Measurements from ENCODE around the gene NID1. TPM values are rescaled to one million over a fixed set of nuclear protein-coding genes. Genes with fewer than 3 reads are reported as not detected.

NID1 gene
- polyA plus RNA-seq, 1 donor (not counting 4 experiments of a cell fraction or from before 2014, with no cell fraction given): 1.8 TPM

- Histone ChIP-seq H4K20me1 (ENCODE audit: control insufficient read depth, extremely low read depth, insufficient read depth, low read length) (no peaks in the 10 kb centered on the region), H2AFZ (ENCODE audit: control insufficient read depth, low read length) (peak overlapping the region; percentile 80), H3K9ac (ENCODE audit: control insufficient read depth, extremely low read depth, insufficient read depth, low read length) (peak overlapping the region; percentile 67), H3K27me3 (ENCODE audit: control insufficient read depth, extremely low read depth, insufficient read depth, low read length) (no peaks in the 10 kb centered on the region), H3K4me2 (ENCODE audit: control insufficient read depth, extremely low read depth, insufficient read depth, low read depth, low read length) (peak overlapping the region; percentile 86), H3K9me3 (ENCODE audit: control insufficient read depth, low read depth, low read length) (no peaks in the 10 kb centered on the region), H3K9me1 (ENCODE audit: control insufficient read depth, extremely low read depth, insufficient read depth, low read length) (no peaks in the 10 kb centered on the region), H3K79me2 (ENCODE audit: control insufficient read depth, insufficient read depth, low read length) (no peaks in the 10 kb centered on the region), H3K4me3 (ENCODE audit: control insufficient read depth in 2 of 3, extremely low read depth in 1 of 3, insufficient read depth in 2 of 3, low read depth in 1 of 3, low read length in 3 of 3) (peak overlapping the region in 2 of 3 experiments; percentile 39 to 44), H3K36me3 (ENCODE audit: control insufficient read depth in 2 of 2, extremely low read depth in 1 of 2, insufficient read depth in 2 of 2, low read length in 2 of 2) (no peaks in the 10 kb centered on the region), H3K27ac (ENCODE audit: control insufficient read depth, insufficient read depth, low read length) (peak overlapping the region; percentile 85), H3K4me1 (ENCODE audit: control insufficient read depth, extremely low read depth, insufficient read depth, low read length) (peaks cover 63% of the 10 kb centered on the region)
- FAIRE-seq: peak; percentile 91
- DNase-seq (ENCODE audit: low read depth, low spot score): no peak
- dilution Hi-C loops (cut with MboI; ENCODE audit: extremely low pct_ligation_motif_present, low sequenced_read_pairs): no loop called here
- TF ChIP-seq, protein P1, sequence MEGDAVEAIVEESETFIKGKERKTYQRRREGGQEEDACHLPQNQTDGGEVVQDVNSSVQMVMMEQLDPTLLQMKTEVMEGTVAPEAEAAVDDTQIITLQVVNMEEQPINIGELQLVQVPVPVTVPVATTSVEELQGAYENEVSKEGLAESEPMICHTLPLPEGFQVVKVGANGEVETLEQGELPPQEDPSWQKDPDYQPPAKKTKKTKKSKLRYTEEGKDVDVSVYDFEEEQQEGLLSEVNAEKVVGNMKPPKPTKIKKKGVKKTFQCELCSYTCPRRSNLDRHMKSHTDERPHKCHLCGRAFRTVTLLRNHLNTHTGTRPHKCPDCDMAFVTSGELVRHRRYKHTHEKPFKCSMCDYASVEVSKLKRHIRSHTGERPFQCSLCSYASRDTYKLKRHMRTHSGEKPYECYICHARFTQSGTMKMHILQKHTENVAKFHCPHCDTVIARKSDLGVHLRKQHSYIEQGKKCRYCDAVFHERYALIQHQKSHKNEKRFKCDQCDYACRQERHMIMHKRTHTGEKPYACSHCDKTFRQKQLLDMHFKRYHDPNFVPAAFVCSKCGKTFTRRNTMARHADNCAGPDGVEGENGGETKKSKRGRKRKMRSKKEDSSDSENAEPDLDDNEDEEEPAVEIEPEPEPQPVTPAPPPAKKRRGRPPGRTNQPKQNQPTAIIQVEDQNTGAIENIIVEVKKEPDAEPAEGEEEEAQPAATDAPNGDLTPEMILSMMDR (optimal IDR thresholded peaks at IDR 0.05 in 1 of 3, IDR thresholded peaks at IDR 0.05 in 1 of 3, conservative IDR thresholded peaks at IDR 0.05 in 1 of 3; ENCODE audit: extremely low read depth in 1 of 3, insufficient read depth in 2 of 3, low read length in 3 of 3): peak; percentile 31 to 42 (median 38)
- no peak for TF ChIP-seq EZH2 (IDR thresholded peaks at IDR 0.05; ENCODE audit: low read length)
Observed at GRCh38 chr1:235933017-235933765, 131.7 kb downstream of the NID1 start.

DNA sequence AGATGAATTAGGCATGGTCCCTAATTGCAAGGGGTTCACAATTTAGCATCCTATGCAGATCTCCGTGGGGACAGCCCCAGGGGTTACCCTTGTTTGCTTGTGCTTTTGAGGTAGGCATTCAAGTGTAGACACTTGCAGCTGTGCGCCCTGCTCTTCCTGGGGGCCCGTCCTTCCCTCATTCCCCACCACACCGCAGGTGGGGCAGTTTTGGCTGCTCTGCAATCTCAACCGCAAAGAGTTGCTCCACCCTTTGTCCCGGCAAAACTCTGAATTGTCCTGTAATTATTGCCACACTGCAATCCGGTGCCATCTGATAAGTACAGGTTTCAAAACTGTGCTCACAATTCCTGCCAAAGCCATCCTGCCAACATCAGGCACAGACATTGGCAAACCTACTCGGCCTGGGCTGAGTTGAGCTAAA, 132.8 kb downstream of the NID1 start:
- no peak overlapping the region for H2AFZ ChIP-seq (ENCODE audit: control insufficient read depth, low read length)
- DNase-seq (ENCODE audit: low read depth, low spot score): no peak
- no peak overlapping the region for H3K4me3 ChIP-seq (ENCODE audit: control insufficient read depth in 2 of 3, extremely low read depth in 1 of 3, insufficient read depth in 2 of 3, low read depth in 1 of 3, low read length in 3 of 3)
- TF ChIP-seq, protein P1 (optimal IDR thresholded peaks at IDR 0.05 in 1 of 3, IDR thresholded peaks at IDR 0.05 in 1 of 3, conservative IDR thresholded peaks at IDR 0.05 in 1 of 3; ENCODE audit: extremely low read depth in 1 of 3, insufficient read depth in 2 of 3, low read length in 3 of 3): no peak
- no peak for TF ChIP-seq EZH2 (IDR thresholded peaks at IDR 0.05; ENCODE audit: low read length)
- H3K79me2 ChIP-seq (ENCODE audit: control insufficient read depth, insufficient read depth, low read length): no peaks in the 10 kb centered on the region
- dilution Hi-C loops (cut with MboI; ENCODE audit: extremely low pct_ligation_motif_present, low sequenced_read_pairs): no loop called here
- H3K9ac ChIP-seq (ENCODE audit: control insufficient read depth, extremely low read depth, insufficient read depth, low read length): peak overlapping the region; percentile 29
- H4K20me1 ChIP-seq (ENCODE audit: control insufficient read depth, extremely low read depth, insufficient read depth, low read length): no peaks in the 10 kb centered on the region
- H3K9me3 ChIP-seq (ENCODE audit: control insufficient read depth, low read depth, low read length): no peaks in the 10 kb centered on the region
- H3K27me3 ChIP-seq (ENCODE audit: control insufficient read depth, extremely low read depth, insufficient read depth, low read length): no peaks in the 10 kb centered on the region
- no peaks in the 10 kb centered on the region for H3K9me1 ChIP-seq (ENCODE audit: control insufficient read depth, extremely low read depth, insufficient read depth, low read length)
- H3K4me1 ChIP-seq (ENCODE audit: control insufficient read depth, extremely low read depth, insufficient read depth, low read length): peaks cover 63% of the 10 kb centered on the region
- peak overlapping the region; percentile 85 for H3K27ac ChIP-seq (ENCODE audit: control insufficient read depth, insufficient read depth, low read length)
- FAIRE-seq: peak; percentile 76
- peak overlapping the region; percentile 86 for H3K4me2 ChIP-seq (ENCODE audit: control insufficient read depth, extremely low read depth, insufficient read depth, low read depth, low read length)
- H3K36me3 ChIP-seq (ENCODE audit: control insufficient read depth in 2 of 2, extremely low read depth in 1 of 2, insufficient read depth in 2 of 2, low read length in 2 of 2): no peaks in the 10 kb centered on the region

Measured in keratinocyte (primary cell).